ENCODE measurements around the gene NAP1L1. TPM values are rescaled to one million over a fixed set of nuclear protein-coding genes. Genes with fewer than 3 reads are reported as not detected.

NAP1L1 gene
- total RNA-seq, 4 donors from 2014 or later: 336 to 660 (median 421) TPM

DNA sequence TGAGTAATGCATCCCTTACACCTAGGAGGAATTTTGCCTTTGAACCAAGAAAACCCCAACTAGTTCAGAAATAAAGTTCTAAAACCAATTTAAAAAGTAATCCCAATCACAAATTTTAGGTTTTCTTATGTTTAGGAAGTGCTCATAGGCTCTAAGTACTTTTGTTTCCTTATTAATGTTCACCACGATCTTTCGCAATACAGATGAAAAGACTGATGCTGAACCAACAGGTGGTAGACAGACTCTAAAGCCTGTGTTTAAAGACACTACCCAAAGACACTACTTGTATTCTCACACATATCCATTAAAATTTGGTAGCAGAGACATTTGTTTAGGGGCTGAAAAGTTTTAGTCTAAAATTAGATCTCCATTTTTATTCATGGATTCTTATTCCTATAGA, 42.3 kb downstream of the NAP1L1 start:
- H3K27me3 ChIP-seq: no peaks in the 10 kb centered on the region
- intact Hi-C loops (cut with DNase I; ENCODE audit: low total_unique reads): no loop called here
- no peaks in the 10 kb centered on the region for H3K9me3 ChIP-seq
- H3K27ac ChIP-seq: no peak overlapping the region
- in situ Hi-C loops (cut with MboI; ENCODE audit: low sequenced_read_pairs in 4 of 4): loop anchor here in 2 of 4 donors (25.0 kb wide), 2 partner anchors 505 to 655 kb away; partner anchors contain the start of gene GLIPR1L2 (in 1 of the 2)
- peaks cover 0 to 27% of the 10 kb centered on the region in 2 donors for H3K36me3 ChIP-seq
- H3K4me3 ChIP-seq: no peak overlapping the region
- no peak for DNase-seq
- no peak for TF ChIP-seq POLR2A (IDR thresholded peaks at IDR 0.05)
- TF ChIP-seq, protein P1, sequence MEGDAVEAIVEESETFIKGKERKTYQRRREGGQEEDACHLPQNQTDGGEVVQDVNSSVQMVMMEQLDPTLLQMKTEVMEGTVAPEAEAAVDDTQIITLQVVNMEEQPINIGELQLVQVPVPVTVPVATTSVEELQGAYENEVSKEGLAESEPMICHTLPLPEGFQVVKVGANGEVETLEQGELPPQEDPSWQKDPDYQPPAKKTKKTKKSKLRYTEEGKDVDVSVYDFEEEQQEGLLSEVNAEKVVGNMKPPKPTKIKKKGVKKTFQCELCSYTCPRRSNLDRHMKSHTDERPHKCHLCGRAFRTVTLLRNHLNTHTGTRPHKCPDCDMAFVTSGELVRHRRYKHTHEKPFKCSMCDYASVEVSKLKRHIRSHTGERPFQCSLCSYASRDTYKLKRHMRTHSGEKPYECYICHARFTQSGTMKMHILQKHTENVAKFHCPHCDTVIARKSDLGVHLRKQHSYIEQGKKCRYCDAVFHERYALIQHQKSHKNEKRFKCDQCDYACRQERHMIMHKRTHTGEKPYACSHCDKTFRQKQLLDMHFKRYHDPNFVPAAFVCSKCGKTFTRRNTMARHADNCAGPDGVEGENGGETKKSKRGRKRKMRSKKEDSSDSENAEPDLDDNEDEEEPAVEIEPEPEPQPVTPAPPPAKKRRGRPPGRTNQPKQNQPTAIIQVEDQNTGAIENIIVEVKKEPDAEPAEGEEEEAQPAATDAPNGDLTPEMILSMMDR (IDR thresholded peaks at IDR 0.05 in 4 of 5, conservative IDR thresholded peaks at IDR 0.05 in 1 of 5): no peak
- peaks cover 0 to 3% of the 10 kb centered on the region in 2 donors for H3K4me1 ChIP-seq
- ATAC-seq: no peak

DNA sequence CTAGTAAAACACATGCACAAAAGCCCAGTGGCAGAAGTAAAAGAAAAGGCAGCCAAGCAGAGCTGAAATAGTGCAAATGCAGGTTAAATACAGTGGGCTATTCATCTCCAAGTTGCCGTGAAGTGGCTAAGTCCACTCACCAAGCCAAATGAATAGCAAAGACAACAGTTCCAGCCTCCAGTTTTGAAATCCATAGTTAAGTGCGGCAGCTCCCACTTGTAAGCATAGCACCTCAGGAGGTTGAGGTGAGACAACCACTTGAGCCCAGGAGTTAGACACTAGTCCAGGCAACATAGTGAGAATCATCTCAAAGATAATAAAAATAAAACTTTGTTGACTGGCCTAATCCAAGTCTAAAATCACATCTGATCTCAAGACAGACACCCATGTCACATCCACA, 43.1 kb downstream of the NAP1L1 start:
- H3K27ac ChIP-seq: no peak overlapping the region
- H3K9me3 ChIP-seq: no peaks in the 10 kb centered on the region
- no peak for ATAC-seq
- H3K36me3 ChIP-seq: peaks cover 0 to 27% of the 10 kb centered on the region in 2 donors
- intact Hi-C loops (cut with DNase I; ENCODE audit: low total_unique reads): no loop called here
- no peak for DNase-seq
- H3K27me3 ChIP-seq: no peaks in the 10 kb centered on the region
- in situ Hi-C loops (cut with MboI; ENCODE audit: low sequenced_read_pairs in 4 of 4): loop anchor here in 2 of 4 donors (25.0 kb wide), 2 partner anchors 504 to 654 kb away; partner anchors contain the start of gene GLIPR1L2 (in 1 of the 2)
- no peak overlapping the region for H3K4me3 ChIP-seq
- H3K4me1 ChIP-seq: peaks cover 0 to 3% of the 10 kb centered on the region in 2 donors
- TF ChIP-seq, protein P1 (IDR thresholded peaks at IDR 0.05 in 4 of 5, conservative IDR thresholded peaks at IDR 0.05 in 1 of 5): no peak
- TF ChIP-seq POLR2A (IDR thresholded peaks at IDR 0.05): no peak

DNA sequence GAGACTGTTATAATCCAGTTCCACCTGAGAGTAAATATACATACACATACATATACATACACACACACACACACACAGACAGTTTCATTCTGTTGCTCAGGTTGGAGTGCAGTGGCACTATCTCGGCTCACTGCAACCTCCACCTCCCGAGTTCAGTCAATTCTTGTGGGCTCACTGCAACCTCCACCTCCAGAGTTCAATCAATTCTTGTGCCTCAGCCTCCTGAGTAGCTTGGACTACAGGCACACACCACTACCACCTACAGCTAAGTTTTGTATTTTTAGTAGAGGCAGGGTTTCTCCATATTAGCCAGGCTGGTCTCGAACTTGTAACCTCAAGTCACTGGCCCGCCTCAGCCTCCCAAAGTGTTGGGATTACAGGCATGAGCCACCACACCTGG, 44.0 kb downstream of the NAP1L1 start:
- Histone ChIP-seq H3K4me1 (peaks cover 0 to 3% of the 10 kb centered on the region in 2 donors), H3K36me3 (peaks cover 0 to 24% of the 10 kb centered on the region in 2 donors), H3K9me3 (no peaks in the 10 kb centered on the region), H3K4me3 (no peak overlapping the region), H3K27me3 (no peaks in the 10 kb centered on the region), H3K27ac (no peak overlapping the region)
- in situ Hi-C loops (cut with MboI; ENCODE audit: low sequenced_read_pairs in 4 of 4): loop anchor here in 2 of 4 donors (25.0 kb wide), 2 partner anchors 503 to 653 kb away; partner anchors contain the start of gene GLIPR1L2 (in 1 of the 2)
- DNase-seq: no peak
- intact Hi-C loops (cut with DNase I; ENCODE audit: low total_unique reads): no loop called here
- TF ChIP-seq, protein P1 (IDR thresholded peaks at IDR 0.05 in 4 of 5, conservative IDR thresholded peaks at IDR 0.05 in 1 of 5): no peak
- TF ChIP-seq POLR2A (IDR thresholded peaks at IDR 0.05): no peak
- no peak for ATAC-seq

DNA sequence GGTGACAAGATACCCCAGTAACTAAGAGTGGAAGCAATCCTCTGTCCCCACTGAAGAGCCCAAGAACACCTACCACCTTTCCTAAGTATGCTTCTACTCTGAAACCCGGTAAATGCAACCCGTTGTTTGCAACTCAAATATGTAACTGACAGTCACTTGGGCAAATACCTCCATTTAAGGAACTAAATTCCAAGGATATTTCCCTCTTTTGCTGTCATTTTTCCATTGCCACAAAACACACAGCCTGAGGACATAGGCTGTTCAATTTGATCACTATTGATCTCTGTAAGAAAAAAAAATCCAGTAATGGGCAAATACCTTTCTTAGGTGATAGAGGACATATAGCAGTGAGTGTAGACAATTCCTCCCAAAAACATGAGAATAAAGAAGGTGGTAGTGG, 46.3 kb downstream of the NAP1L1 start:
- no peaks in the 10 kb centered on the region for H3K27me3 ChIP-seq
- no peak for TF ChIP-seq POLR2A (IDR thresholded peaks at IDR 0.05)
- no peak for DNase-seq
- no peak overlapping the region for H3K27ac ChIP-seq
- in situ Hi-C loops (cut with MboI; ENCODE audit: low sequenced_read_pairs in 4 of 4) (loop anchor here in 3 of 4 donors (5.0 to 25.0 kb wide), 4 partner anchors 501 to 651 kb away; partner anchors contain the start of gene GLIPR1L2 (in 1 of the 3)), intact Hi-C loops (cut with DNase I; ENCODE audit: low total_unique reads) (loop anchor here (2.0 to 10.0 kb wide), 3 partner anchors 417 to 527 kb away; no protein-coding TSS in a partner anchor)
- H3K4me1 ChIP-seq: peaks cover 5 to 6% of the 10 kb centered on the region in 2 donors
- H3K36me3 ChIP-seq: peaks cover 0 to 12% of the 10 kb centered on the region in 2 donors
- no peak for ATAC-seq
- no peaks in the 10 kb centered on the region for H3K9me3 ChIP-seq
- H3K4me3 ChIP-seq: no peak overlapping the region
